GM21526 (cell line): ENCODE results near the gene UNCX.

ENCODE experiments used
- ATAC-seq: cut with Tn5 transposase; IDR thresholded peaks from one replicate; pipeline ENCODE4 v1.9.1; 2021; ENCODE audit warnings: moderate library complexity; ENCODE audit not compliant: unreplicated experiment, low FRiP score

The UNCX gene

DNA sequence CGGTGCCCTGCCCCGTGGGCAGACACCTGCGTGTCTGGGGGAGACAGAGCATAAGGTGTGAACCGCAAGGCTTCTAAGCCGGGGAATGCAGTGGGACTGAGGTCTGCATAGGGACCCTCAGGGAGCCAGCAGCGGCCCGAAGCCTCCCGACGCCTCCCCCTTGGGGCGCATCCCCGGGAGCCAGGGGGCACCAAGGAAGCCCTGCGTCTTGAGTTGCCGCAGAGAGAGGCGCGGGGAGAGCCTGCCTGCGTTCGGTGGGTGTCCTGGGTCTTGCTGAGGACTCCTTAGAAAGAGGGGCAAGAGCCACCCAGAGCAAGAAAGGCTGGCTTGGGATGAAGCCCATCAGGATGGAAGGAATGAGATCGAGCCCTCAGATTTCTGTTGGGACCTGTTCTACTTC, 18.2 kb upstream of the UNCX start:
- ATAC-seq, result no peak

DNA sequence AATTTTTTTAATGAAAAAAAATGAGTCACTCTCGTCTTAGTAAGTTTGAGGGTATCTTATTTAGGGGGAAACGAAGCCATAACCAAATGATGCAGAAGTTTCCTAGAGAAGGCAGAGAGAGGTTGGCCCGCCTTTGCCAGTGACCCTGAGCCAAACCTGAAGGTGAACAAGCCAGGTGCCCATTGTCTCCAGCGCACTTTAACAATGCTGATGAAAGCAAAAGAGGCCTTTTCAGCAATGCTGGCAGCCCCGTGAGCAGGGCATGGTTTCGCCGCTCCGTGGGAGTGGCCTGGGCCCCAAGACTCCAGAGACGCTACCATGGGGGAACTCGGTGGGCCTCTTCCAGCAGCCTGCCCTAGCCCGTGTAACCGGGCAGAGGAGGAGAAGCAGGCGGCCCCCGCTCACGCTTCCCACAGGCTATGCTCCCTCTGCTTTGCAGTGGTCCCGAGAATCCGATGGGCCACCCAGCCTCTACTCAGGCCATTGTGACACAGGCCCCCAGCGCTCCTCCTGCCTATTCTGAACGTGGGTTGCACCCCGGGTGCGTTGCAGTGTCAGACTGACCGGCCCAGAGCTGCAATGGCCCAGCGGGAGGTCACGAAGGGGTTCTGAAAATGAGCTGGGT, 14.0 kb upstream of the UNCX start:
- ATAC-seq, result no peak

DNA sequence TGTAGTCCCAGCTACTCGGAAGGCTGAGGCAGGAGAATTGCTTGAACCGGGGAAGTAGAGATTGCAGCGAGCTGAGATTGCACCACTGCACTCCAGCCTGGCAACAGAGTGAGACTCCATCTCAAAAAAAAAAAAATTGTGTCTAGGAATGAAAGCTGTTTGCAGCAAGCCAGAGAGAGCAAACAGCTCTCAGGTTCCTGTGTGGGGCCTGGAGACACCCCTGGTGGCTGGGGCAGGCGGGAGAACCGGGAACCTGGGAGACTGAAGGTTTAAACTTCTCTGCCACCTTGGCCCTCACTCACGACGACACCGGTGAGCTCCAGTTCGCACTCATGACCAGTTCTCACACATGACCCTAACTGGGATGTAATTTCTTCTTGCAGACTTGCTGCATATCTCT, 13.2 kb upstream of the UNCX start:
- no peak for ATAC-seq

DNA sequence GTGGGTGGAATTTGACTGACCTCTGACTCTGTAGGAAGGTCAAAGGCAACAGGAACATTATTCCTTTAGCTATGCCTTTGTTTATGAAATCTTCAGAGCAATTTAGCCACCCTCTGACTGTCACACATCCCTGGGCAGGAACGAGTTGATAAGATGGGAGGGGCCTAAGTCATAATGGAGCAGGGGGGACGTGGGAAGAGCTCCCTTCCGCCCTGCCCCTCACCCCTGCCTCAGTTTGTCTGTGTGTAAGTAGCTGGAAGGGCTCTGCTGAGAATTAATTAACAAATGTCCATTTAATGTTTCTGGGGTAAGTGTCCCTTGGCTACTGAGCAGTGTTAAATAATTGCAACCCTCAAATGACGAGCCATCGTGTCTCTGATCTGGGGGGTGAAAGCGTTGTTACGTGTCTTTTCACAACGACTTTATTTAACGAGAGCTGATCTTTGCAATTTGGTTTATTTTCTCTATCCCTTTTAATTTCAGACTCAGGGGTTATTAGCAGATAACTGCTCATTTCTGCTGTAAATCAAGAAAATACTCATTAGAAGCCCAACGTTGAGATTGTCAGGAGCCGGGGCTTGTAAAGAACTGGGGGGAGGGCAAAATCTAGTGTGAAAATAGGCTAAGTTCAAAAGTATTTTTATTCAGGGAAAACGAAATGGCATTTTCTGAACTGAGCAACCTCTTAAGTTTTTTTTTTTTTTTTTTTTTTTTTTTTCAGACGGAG, 12.5 kb upstream of the UNCX start:
- ATAC-seq, result no peak

DNA sequence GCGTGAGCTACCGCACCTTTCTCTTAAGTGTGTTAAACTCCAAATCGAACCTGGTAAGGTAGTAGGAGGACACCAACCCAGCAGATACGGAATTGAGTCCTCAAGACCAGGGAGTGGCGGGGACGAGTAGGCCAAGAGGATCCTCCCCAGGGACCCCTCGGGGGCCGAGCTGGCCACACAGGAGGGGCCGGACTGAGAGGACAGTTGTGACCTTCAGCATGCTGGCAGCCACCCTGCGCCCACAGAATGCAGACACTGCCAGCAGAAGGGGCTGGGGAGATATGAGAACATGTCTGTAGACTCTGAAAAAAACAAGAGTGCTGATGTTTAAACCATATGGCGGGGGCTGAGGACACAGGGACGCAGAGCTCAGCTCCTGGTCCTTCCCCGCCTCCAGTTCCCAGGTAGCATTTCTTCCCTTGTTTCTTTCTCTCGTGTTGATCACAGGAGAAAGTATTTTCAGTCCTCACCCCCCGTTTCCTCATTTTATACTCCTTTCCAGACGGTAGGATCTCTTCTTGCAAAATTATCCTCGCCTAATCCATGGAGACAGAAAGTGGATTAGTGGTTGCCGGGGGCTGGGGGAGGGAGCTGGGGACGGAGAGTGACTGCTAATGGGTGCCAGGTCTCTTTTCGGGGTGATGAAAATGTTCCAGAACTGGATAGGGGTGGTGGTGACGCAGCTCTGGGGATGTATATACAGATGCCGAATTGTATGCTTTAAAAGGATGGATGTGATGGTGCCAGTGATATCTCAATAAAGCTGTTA, 11.5 kb upstream of the UNCX start:
- ATAC-seq, result no peak

DNA sequence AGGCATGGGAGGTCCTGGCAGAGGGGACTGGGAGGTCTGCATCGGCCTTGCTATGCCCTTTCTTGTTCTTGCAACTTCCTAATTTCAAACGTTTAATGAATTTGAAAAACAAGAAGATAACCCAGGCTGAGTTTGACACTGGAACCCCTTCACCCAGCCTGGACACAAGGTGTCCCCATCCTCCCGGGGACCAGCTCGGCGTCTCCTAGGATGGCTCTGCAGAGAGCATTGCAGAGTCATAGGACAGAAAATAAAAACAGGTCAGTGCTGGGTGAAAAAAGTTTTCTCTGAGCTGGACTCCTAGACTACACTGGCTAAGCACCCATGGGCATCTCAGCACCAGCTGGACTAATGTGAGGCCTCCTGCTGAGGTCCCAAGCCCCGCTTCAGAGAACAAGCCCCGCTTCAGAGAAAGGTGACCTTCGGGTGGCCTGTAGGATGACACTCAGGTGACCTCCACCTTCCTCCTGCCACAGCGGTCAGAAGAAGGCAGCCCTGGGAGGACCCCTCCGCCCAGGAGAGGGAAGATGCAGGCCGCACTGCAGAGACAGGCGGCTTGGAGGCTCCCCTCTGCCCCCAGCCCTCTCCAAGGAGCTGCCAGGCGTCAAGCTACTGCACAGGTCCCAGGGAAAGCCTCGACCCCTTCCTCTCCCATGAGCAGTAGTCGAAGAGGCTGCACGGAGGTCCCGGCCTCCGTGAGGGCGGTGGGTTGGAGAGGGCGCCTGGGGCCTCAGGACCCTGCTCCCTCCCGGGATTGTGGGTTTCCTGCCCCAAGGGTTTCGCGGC, 9.3 kb upstream of the UNCX start:
- ATAC-seq, result no peak

DNA sequence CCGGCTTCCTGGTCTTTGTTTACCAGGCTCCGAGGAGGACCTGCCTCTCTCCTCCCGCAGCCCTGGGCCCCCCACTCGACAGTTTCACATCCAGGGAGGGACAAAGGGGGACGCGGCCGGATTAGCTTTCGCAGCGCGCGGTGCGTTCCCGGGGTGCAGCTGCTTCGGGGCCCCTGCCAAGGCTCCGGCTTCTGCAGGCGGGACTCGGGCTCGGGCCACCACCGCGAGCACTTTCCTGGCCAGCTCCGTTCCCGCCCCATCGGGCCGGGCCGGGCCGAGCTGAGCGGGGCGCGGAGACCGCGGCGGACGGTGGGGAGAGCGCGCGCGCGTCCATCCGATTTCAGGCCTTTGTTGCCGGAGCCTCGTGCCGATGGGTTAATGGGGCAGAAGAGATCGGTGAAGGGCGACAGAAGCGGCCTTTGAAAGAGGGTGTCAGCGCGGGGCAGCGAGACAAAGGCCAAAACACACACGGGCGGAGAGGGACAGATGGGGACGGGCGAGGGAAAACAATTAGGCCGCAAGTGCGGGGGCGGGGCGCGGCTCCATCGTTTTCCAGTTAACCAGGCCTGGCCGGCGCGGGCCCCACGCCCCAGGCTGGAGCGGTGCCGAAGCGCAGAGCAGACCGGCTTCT, 8.5 kb upstream of the UNCX start:
- ATAC-seq, result no peak

DNA sequence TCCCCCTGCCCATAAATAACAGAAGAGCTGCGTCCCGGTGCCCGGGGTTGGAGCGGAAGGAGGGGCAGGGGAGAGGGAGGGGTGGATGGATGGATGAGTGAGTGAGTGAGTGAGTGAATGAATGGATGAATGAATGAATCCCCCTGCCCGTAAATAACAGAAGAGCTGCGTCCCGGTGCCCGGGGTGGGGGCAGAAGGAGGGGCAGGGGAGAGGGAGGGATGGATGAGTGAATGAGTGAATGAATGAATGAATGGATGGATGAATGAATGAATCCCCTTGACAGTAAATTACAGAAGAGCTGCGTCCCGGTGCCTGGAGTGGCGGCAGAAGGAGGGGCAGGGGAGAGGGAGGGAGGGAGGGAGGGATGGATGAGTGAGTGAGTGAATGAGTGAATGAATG, 7.6 kb upstream of the UNCX start:
- no peak for ATAC-seq

DNA sequence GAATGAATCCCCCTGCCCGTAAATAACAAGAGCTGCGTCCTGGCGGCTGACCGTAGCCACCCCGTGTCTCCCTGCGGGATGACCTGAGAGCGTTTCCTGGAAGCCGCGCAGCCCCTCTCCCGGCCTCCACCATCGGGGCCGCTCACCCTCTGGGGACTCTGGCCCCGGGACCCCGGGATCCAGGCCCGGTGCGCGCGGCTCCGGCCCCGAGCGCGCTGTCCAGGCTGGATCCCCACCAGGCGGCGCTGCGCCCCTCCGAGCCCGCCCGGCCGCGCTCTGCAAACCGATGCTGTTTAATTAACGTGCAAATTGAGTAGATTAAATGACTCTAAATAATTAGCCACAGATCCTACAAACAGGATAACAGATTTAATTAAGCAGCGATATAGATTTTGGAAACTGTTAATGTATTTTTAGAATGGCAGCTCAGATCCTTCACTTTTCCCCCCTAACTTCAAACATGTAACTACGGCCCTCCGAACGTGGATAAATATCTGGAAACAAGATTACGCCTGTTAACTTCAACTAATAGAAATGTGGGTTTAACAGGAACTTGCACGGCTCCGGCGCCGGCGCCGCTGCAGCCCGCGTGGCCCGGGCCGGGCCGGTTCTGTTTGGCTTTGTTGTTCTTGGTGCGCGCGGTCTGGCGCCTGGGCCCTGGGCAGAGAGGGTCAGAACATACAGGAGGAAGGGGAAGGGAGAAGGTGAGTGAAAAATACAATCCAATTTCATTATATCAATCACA, 7.1 kb upstream of the UNCX start:
- ATAC-seq, result no peak

DNA sequence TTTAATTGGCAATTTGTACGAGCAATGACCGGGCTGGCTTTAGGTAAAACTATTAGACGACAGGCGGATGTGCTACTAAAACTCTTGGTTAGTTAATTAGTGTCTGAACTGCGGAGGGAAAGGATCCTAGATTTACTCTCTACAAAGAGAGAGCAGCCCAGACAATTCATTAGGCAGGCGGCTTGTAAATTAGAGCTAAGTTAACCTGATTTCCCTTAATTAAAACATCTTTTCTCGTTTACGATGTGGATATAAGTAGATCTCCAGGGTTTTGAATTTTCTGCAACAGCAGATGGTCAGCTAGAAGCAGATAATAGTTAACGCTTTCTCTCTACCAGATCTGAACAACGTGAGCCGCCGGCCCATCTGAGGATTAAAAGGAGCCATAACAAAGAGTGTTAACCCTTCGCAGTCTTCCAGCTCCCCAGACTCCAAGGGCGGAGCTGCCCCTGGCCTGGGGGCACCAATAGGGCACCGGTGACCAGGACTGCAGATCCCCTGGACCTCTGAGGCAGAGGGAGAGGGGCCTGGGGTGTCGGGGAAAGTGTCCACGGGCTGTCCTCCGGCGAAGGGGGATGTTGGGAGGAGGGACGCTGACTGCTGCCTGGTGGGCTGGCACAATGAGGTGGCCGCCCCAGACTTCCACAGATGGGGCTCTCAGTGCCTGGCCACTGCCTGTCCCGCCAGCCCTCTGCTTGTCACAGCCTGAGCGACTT, 6.3 kb upstream of the UNCX start:
- ATAC-seq, result no peak

DNA sequence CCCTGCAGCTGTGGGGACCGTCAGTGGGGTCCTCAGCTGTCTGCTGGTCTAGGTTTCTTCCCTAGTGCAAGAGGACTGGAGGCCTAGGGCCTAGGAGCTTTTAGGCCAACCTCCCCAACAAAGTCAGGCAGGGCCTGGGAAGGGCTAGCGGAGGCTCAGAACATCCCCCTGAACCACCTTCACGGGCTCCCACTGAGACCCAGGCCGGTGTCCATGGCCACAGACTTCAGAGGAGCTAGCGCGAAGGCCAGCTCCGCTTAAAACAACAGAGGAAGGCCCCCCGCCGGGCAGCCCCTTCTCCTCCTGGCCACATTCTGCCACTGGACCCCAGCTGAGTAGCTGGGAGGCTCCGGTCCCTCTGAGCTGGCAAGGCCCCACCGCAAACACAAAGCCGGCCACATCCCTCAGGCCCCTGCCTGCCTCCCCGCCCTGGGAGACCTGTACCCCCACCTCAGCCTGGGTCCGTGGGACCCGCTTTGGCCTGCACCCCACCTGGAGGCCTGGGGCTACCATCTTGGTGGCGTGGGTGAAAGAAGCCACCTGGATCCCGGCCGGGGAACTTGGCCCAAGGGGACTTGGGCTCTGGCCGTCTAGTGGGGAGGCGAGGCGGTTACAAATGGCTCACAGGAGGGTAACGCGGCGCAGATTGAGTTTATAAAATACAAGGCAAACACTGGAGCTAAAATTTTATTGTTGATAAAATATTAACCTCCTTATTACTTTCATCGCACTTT, 5.4 kb upstream of the UNCX start:
- no peak for ATAC-seq

DNA sequence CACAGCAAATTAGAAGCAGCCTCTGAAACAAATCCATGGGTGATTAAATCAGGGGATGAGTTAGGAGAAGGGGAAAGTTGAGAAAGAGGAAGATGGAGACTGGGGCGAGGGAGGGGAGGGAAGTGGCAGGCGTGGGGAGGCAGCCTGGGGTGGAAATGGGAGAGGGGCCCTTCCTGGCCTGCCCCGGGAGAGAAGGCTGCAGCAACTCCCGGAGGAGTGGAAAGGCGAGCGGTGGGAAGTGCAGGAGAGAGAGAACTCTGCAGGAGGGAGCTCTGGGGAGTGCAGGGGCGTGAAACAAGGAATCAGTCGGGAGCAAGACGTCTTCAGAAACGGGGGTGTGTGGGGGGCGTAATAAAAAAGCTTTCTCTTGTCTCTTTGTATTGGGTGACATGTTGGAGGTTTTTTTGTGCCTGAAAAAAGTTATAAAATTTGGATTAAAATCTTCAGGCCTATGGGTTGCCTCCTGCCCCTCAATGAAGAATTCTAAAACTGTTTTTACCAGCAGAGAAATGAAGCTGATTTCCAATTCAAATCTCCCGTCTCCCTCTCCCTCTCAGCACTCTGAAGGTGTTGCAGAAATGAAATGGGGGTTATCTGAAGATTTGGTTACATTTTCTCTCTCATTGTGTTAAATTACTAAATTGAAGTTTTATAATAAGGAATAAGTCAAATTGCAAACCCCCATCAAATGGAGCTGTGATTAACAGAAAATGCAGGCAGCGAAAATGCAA, 4.7 kb upstream of the UNCX start:
- ATAC-seq, result no peak

DNA sequence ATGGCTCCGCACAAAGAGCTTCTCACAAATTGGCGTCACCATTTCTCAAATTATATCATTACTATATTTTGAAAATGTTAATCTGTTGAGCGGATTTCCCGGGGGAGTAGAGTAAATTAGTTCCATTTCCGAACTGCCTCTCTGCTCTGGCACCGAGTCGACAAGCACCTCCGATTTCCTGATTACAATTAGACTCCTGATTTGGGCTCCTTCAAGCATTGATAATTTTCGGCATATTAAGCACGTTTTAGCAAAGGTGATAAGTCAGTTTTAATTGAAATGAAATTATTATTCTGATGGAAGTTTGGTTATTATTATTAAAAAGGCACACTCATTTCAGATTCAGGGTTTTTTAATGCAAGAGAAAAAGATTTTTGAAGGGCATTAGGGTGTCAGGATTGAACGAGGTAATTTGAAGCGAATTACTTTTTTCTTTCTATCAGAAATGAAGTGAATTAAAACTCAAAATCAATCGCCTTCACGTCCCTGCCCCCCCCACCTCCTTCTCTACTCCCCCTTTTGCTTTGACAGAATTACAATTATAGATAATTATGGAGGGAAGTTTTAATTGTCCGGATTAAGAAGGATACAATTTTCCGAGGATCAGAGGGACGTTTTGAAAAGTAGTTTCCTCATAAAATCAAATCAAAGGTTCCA, 4.0 kb upstream of the UNCX start:
- no peak for ATAC-seq

DNA sequence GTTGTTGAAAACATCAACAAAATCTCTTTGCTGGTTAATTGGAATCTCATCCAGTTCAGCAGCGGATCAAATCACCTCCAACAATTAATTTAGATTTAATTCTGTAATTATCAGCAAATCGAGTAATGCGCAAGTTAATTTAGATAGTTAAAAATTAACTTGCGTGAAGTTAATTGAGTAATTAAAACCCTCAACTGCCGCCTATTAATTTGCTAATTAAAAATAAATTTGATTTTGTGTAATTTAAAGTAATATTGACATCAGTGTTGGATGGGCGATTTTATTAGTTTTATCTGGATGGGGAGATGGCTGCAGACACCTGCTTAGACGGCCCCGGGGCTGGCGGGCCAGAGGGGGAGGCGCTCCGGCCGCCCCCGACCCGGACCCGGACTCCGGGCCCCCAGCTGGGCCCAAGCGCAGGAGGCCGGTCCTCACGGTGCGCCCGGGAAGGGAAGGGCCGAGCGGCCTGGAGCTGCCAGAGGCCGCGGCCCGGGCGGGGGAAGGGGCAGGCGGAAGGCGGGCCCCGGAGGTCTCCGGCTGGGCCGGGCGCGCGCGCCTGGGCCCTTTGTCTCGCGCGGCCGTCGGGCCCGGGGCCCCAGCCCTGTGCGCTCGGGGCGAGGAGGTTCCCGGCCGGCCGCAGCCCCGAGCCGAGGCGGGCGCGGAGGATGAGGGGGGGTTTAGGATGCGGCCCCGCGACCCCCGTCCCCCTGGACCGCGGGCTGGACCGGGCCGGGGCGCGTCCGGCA, 3.3 kb upstream of the UNCX start:
- no peak for ATAC-seq

DNA sequence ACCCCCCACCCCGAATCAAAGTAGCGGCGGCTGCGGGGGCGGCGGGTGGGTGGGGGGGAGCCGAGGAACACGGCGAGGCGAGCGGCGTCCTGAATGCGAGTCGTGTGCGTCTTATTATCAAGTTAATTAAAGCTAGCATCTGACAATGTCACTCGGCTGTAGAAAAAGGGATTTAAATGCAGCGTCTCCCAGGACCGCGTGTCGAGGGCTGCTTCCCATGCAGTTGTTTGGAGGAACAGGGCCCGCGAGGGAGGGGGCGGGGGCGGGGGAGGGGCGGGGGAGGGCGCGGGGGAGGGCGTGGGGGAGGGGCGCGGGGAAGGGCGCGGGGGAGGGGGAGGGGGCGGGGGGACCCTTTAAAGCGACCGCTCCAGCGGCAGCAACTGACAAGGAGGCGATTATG, 2.7 kb upstream of the UNCX start:
- no peak for ATAC-seq

DNA sequence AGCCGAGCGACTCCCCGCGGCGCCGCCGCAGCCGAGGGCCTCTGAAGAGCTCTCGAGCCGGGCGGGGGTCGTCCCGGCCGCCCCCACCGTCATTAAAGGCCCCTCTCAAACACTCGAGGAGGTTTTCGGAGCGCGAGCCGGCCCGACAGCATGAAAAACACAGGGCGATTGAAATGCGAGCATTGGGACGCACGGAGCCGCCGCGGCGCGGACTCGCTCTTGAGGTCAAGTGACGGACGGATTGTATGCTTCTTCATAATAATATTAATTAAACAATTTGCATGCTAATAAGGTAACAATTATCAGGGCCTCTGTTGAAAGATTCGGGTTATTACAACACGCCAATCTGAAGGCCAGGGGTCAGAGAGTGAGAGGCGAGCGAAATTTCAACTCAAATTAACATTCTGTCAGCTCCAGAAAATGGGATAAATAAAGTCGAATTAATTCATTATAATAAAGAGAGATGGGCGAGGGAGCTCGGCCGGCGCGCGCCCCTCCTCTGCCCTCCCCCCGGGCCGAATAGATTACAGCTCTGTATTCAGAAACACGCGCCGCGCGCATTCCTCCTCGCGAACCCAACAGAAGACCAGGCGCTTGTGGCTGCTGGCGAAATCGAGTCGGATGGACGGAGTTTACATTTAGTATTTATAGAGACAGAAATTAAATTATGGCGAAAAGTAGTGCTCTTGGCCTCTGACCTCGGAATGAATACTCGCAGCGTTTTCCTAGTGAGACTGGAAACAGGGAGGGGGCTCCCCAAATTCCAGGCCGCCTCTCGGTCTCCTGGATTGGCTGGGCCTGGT, 2.1 kb upstream of the UNCX start:
- ATAC-seq, result no peak
